Measurements from ENCODE around the gene CCDC88C. TPM values are rescaled to one million over a fixed set of nuclear protein-coding genes. Genes with fewer than 3 reads are reported as not detected.
"Not testable (repeated sequence)": the region's sequence is repeated elsewhere in the genome, so short reads cannot be mapped to it uniquely, and the experiment has no call there.

Gene CCDC88C
- total RNA-seq, 1 experiment from 2014 or later, result 21.3 TPM

- CTCF ChIA-PET, result no interaction called here
- no peaks in the 10 kb centered on the region for H3K36me3 ChIP-seq (ENCODE audit: control insufficient read depth, insufficient read depth, low read length)
- TF ChIP-seq POLR2AphosphoS5 (IDR thresholded peaks at IDR 0.05; ENCODE audit: low read depth, low read length) (no peak), TCF7L2 (IDR thresholded peaks at IDR 0.05; ENCODE audit: low read depth, low read length) (no peak), SIN3A (IDR thresholded peaks at IDR 0.05; ENCODE audit: borderline replicate concordance, insufficient read depth, low read depth, low read length) (no peak), CTCF (IDR thresholded peaks at IDR 0.05) (no peak)
- TF ChIP-seq, protein P1, sequence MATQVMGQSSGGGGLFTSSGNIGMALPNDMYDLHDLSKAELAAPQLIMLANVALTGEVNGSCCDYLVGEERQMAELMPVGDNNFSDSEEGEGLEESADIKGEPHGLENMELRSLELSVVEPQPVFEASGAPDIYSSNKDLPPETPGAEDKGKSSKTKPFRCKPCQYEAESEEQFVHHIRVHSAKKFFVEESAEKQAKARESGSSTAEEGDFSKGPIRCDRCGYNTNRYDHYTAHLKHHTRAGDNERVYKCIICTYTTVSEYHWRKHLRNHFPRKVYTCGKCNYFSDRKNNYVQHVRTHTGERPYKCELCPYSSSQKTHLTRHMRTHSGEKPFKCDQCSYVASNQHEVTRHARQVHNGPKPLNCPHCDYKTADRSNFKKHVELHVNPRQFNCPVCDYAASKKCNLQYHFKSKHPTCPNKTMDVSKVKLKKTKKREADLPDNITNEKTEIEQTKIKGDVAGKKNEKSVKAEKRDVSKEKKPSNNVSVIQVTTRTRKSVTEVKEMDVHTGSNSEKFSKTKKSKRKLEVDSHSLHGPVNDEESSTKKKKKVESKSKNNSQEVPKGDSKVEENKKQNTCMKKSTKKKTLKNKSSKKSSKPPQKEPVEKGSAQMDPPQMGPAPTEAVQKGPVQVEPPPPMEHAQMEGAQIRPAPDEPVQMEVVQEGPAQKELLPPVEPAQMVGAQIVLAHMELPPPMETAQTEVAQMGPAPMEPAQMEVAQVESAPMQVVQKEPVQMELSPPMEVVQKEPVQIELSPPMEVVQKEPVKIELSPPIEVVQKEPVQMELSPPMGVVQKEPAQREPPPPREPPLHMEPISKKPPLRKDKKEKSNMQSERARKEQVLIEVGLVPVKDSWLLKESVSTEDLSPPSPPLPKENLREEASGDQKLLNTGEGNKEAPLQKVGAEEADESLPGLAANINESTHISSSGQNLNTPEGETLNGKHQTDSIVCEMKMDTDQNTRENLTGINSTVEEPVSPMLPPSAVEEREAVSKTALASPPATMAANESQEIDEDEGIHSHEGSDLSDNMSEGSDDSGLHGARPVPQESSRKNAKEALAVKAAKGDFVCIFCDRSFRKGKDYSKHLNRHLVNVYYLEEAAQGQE (IDR thresholded peaks at IDR 0.05; ENCODE audit: insufficient read depth in 1 of 2, low read depth in 2 of 2, low read length in 1 of 2), result no peak
- no peak overlapping the region for H3K27ac ChIP-seq (ENCODE audit: low read length)
- DNase-seq (ENCODE audit: low read depth, low spot score), result no peak
- BruUV-seq (replicated peaks), result no TSS peak
- H3K9me3 ChIP-seq (ENCODE audit: control insufficient read depth, insufficient read depth, low read depth, low read length), result no peaks in the 10 kb centered on the region
- H3K27me3 ChIP-seq (ENCODE audit: control insufficient read depth, insufficient read depth, low read length), result no peaks in the 10 kb centered on the region
- intact Hi-C loops (cut with micrococcal nuclease; ENCODE audit: unreplicated experiment), result no loop called here
- H3K4me3 ChIP-seq (ENCODE audit: low read depth in 2 of 2, low read length in 2 of 2), result no peak overlapping the region
- ATAC-seq, result no peak
- POLR2A ChIA-PET, result no interaction called here
- in situ Hi-C loops (cut with HindIII; ENCODE audit: low pct_unique_long_range_greater_than_20kb, low sequenced_read_pairs), result no loop called here
- H3K4me1 ChIP-seq (ENCODE audit: control insufficient read depth, insufficient read depth, low read length), result no peaks in the 10 kb centered on the region
These were observed 11.8 kb upstream of the CCDC88C start for GRCh38 chr14:91429385-91429784.

- intact Hi-C loops (cut with micrococcal nuclease; ENCODE audit: unreplicated experiment); in situ Hi-C loops (cut with HindIII; ENCODE audit: low pct_unique_long_range_greater_than_20kb, low sequenced_read_pairs); POLR2A ChIA-PET; CTCF ChIA-PET; H3K36me3 ChIP-seq (ENCODE audit: control insufficient read depth, insufficient read depth, low read length); H3K27ac ChIP-seq (ENCODE audit: low read length); ATAC-seq; BruUV-seq (replicated peaks); H3K4me3 ChIP-seq (ENCODE audit: low read depth in 2 of 2, low read length in 2 of 2); DNase-seq (ENCODE audit: low read depth, low spot score); H3K27me3 ChIP-seq (ENCODE audit: control insufficient read depth, insufficient read depth, low read length); H3K9me3 ChIP-seq (ENCODE audit: control insufficient read depth, insufficient read depth, low read depth, low read length); H3K4me1 ChIP-seq (ENCODE audit: control insufficient read depth, insufficient read depth, low read length): not testable (repeated sequence)
These were observed 11.3 kb upstream of the CCDC88C start for GRCh38 chr14:91428931-91429330.

GRCh38 chr14:91425531-91425944, 7.9 kb upstream of the CCDC88C start:
- intact Hi-C loops (cut with micrococcal nuclease; ENCODE audit: unreplicated experiment); in situ Hi-C loops (cut with HindIII; ENCODE audit: low pct_unique_long_range_greater_than_20kb, low sequenced_read_pairs); DNase-seq (ENCODE audit: low read depth, low spot score); H3K27ac ChIP-seq (ENCODE audit: low read length); H3K9me3 ChIP-seq (ENCODE audit: control insufficient read depth, insufficient read depth, low read depth, low read length); H3K4me1 ChIP-seq (ENCODE audit: control insufficient read depth, insufficient read depth, low read length); H3K4me3 ChIP-seq (ENCODE audit: low read depth in 2 of 2, low read length in 2 of 2); H3K27me3 ChIP-seq (ENCODE audit: control insufficient read depth, insufficient read depth, low read length); H3K36me3 ChIP-seq (ENCODE audit: control insufficient read depth, insufficient read depth, low read length); ATAC-seq; POLR2A ChIA-PET; BruUV-seq (replicated peaks); CTCF ChIA-PET: not testable (repeated sequence)
